Suppressor macrophage (primary cell): ENCODE data around the gene TTLL12.
A peak's percentile ranks its signal among the peaks of the same experiment; 100 is the strongest.
"Not testable (repeated sequence)": the region's sequence is repeated elsewhere in the genome, so short reads cannot be mapped to it uniquely, and the experiment has no call there.

Experiments
- DNase-seq, 4 experiments: peaks; one replicate each; pipeline ENCODE4 v3.0.0-alpha.2; 2020 to 2022

The TTLL12 gene

DNA sequence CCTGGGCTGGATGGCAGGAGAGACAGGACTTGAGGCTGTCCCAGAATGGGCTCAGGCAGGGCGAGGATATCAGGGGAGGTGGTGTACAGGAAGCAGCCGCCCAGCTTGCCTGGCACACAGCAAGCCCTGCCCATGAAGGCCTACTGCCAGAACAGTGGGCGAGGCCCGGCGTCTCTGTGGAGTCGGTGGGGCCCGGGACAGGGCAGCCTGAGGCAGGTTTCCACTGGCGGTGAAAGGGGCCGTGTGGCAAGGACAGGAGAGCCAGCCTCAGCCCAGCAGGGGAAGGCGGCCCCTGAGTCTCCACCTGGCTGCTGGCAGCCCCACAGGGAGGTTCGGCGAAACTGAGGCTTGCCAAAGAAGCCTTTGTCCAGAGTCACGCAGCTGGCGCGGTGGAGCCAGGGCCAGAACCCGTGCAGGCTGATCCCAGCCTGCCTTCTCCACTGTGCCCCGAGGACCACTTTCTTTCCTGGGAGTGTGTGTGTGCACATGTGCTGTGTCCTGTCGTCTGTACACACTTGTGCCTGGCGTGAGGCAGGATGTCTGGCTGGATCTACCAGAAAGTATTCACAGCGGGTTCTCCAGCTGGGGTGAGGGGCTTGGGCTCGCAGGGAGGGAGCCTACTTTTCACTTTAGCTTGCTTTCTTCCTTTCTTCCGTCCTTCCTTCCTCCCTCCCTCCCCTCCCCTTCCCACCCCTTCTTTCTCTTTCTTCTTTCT, 34.4 kb downstream of the TTLL12 start:
- peak; percentile 48 to 85 (median 76) for DNase-seq

DNA sequence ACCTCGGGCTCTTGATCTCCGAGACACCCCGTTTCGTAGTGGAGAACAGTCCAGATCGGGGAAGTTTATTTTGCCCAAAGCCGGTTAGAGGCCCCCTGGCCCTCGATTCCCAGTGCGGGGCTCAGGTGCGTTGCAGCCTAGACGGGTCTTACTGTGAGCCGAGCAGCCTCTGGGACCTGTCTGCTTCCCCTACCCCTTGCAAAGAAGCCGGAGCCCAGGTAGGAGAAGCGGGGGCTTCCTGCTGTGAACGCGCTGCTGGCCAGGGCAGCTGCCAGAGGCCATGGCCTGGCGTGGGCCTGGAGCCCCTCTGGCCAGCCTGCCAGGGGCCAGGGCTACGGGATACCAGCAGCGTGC, 35.0 kb downstream of the TTLL12 start:
- no peak for DNase-seq

DNA sequence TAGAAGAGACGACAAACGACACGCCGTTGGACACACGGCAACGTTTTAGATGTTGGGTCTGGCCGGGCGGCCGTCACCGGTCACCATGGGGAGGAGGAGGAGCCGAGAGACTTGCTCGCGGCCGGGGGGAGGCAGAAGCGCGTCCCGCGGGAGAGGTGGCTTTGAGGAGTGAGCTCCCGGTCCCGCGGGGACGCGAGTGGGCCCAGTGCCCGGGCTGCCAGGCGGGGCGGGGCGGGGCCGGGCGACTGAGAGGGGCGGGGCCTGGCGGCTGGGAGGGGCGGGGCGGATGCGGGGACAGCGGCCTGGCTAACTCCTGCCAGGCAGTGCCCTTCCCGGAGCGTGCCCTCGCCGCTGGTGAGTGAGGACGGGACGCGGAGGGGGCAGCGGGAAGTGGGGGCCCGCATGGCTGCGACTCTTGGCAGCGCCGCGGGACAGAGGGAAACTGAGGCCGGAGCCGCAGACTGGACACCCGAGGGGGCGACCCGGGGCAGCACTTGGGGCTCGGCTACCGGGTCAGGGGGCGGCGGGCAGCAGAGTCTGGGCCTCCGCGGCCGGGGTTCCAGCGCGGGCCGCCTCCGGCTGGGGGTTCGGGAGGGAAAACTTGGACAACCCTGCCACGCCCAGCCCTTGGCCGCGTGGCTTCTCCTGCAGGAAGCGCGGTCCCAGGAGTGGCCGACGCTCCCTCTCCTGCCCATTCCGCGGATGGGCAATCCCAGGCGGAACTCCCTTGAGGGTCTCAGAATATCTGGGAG, 35.5 kb downstream of the TTLL12 start, which contains the start of gene TSPO:
TSS of gene TSPO (plus strand) at position 309 of the 752 bp plus-strand sequence. CDS start 7,680 bp downstream, outside the sequence.
- DNase-seq: peak; percentile 56 to 89 (median 78)

DNA sequence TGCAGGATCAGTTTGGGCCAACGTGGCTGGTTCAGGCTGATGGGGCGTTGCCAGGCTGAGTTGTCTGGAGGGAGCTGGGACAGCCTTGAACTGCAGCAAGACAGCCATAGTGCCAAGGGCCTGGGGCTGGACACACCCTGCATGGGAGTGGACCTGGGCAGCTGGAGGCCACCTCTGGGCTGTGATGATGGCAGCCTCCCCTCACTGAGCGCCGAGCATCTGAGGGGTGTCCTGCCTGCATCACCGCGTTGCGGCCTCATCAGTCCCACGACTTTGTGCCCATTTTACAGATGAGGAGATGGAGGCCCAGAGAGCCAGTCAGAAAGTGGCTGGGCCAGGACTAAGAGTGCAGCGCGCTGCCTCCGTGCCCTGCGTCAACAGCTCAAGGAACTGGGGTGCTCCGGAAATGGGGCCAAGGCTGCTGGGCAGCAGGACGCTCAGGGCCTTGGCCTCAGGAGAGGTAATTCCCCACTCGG, 36.2 kb downstream of the TTLL12 start:
- DNase-seq: no peak

DNA sequence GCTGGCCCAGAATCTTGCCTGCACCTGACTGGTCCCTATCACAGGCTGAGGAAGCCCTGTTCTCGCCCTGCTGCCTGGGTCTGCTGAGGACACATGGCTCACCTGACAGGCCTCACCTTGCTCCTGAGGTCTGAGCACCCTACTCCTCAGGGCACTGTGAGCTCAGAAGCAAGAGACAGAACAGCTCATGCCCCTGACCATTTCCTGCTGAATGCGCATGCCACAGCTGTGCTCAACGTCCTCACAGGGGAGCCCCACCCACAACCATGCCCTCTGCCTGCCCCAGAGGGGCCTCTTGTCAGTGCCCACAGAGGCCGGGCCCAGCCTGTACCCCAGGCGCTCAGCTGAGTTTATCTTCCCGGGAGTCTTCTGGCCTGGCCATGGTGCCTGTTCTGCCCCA, 38.4 kb downstream of the TTLL12 start:
- peak; percentile 21 to 61 (median 46) for DNase-seq

DNA sequence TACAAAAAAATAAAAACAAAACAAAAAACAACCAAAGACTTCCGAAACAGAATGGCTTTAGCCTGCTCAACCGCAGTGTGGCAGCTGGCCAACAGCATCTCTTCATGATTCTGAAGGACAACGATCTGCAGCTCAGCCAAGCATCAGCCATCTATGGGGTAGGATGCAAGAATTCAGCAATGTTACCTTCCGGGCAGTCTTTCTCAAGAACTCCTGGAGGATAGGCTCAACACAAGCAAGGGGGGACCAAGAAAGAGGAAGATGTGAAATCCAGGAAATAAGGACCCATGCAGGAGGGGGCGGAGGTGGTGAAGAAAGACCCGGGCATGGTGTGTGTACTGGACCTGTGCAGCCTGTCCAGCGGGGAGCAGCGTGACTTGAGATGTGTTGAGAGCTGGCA, 39.1 kb downstream of the TTLL12 start:
- peak; percentile 67 to 85 (median 82) for DNase-seq

DNA sequence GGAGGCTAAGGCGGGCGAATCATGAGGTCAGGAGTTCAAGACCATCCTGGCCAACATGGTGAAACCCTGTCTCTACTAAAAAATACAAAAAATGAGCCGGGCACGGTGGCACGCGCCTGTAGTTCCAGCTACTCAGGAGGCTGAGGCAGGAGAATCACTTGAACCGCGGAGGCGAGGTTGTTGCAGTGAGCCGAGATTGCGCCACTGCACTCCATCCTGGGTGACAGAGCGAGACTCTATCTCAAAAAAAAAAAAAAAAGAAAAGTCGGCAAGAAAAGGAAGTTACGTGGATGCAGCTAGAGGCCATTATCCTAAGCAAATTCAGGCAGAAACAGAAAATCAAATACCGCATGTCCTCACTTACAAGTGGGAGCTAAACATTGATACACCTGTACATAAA, 40.6 kb downstream of the TTLL12 start:
- DNase-seq: peak; percentile 64 to 80 (median 79)

DNA sequence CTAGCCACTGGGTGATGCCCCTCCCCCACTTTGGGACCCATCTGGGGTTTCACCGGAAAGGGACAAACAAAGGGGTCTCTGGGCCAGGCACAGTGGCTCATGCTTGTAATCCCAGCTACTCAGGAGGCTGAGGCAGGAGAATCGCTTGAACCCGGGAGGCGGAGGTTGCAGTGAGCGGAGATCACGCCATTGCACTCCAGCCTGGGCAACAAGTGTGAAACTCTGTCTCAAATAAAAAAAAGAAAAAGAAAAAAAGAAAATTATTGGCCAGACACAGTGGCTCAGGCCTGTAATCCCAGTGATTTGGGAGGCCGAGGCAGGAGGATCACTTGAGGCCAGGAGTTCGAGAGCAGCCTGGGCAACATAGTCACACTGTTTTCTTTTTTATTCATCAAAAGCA, 41.6 kb downstream of the TTLL12 start:
- not testable (repeated sequence) for DNase-seq

DNA sequence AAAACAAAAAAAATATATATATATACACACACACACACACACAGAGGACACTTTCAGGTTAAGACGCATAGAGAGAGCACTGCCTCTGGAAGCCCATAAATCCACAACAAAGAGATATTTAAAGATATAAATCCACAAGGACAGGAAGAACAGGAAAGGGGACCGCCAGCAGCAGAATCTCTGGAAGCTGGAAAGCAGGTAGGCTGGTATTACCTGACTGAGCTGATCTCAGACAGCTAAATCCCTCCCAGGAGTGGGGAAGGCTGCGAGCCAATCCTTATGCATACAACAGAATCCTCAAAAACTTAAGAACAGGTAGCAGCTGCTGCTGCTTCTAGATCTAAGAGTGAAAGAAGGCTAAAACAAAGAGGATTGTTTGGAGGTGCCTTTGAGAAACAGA, 42.0 kb downstream of the TTLL12 start:
- no peak for DNase-seq

DNA sequence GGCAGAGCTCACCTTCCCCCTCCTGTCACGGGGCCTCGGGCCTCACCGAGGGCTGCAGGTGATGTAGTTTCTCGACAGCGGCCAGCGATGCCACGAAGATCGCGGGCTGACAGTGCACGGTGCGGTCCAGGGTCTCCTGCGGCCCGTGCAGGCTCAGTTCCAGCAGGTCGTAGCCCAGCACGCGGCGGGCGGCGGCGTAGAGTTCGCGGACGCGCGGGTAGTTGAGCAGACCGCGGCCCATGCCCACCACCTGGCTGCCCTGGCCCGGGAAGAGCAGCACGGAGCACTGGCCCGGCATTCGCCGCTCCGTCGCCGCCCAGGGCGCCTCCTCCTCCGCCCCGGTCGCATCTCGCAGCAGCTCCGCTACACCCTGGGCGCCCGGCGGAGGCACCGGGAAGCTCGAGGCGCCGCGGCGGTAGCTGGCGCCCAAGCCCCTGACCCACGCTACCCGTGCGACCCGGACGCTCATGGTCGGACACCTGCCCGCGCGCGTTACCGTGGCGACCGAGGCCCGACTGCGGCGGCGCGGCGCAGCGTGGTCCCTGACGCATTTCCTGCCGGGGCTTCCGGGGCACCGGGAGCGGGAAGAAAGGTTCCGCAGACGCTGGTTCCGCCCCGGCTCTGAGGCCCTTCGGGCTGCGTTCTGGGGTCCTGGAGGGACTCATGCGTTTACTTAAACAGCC, 43.9 kb downstream of the TTLL12 start, which contains the start of gene MCAT:
TSS of gene MCAT (minus strand) at position 519 of the 683 bp plus-strand sequence. CDS start at position 469, 50 bp downstream.
- DNase-seq: peak; percentile 82 to 94 (median 87)

DNA sequence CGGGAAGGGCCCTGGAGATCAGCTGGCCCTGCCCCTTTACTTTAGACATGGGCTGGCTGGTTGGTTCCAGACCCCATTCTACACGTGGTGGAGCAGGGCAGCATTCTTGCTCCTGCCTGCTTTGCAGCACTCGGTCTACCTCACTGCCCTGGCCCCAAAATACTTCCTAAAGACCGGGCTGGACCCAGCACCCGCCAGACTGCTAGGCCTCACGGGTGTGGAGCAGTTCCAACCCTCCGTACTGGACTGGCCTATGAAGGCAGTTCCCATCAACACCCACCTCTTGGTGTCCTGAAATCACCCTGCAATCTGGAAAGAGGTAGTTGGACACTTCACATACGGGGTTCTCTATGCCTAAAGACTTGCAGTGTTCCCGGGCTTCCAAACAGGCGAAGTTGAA, 50.1 kb downstream of the TTLL12 start:
- peak in 2 of 4 experiments; percentile 29 to 44 for DNase-seq

DNA sequence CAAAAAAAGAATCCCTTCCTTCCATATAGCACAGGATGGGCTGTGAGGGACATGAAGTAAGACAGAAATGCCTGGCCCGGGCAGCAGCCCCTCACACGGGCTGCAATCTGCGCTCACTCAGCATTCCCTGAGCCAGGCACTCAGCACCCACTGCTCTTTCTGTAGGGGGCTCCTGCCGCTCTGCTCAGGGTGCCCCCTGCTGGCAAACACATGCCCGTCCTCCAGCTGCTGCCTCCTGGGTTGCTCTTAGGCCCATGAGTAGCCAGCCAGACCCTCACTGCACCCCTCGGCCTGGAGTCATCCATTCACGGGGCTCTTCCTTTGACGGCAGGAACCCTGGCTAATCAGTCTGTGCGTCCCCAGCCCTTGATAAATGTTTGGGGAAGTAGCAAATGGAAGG, 50.7 kb downstream of the TTLL12 start:
- peak; percentile 34 to 67 (median 52) for DNase-seq

DNA sequence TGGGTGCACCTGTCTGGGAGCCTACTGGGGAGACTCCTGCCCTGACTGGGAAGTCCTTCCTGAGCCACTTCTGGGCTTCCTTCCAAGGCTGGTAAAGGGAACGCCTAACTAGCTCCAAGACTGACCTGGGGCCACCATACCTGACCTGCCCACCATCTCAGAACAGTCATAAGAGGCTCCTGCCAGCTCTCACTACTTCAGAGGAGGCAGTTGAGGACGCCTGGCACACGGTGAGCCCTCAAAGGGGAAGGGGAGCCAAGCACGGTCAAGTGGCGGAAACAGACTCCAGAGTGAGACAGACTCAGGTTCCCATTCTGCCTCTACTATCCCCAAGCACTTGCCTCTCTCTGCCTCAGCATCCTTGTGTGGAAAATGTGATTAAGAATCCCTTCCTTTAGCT, 51.4 kb downstream of the TTLL12 start:
- DNase-seq: no peak

DNA sequence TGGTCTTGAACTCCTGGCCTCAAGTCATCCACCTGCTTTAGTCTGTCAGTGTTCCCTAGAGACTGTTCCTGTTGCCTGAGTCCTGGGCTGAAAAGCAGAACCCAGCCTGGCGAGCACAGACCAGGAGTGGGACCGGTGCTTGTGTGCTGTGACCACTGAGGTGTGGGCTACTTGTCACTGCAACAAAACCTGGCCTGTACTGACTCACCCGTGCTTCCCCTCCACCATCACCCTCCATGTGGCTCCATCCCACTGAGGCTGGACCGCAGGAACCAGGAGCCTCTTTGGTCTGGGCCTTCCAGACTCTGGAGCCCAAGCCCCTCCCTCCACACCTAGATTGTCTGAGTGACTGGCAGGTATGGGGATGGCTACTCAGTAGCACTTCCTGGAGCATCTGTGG, 52.4 kb downstream of the TTLL12 start:
- no peak for DNase-seq

DNA sequence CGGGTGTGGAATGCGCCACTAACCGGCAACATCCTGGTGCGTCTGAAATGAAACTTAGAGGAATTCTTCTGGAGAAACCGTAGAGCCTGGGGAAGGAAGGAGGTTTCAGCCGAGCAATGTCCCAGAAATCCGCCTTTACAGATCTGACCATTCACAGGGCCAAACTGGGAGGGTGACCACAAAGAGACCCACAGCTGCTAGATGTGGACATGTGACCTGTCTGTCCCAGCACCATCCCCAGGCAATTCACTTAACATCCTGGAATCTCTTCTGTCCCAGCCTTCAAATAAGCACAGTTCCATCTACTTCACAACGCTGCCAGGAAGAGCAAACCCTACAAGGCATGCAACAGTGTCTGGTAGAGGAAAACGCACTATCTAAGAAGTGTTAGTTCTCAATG, 53.5 kb downstream of the TTLL12 start:
- DNase-seq: no peak

DNA sequence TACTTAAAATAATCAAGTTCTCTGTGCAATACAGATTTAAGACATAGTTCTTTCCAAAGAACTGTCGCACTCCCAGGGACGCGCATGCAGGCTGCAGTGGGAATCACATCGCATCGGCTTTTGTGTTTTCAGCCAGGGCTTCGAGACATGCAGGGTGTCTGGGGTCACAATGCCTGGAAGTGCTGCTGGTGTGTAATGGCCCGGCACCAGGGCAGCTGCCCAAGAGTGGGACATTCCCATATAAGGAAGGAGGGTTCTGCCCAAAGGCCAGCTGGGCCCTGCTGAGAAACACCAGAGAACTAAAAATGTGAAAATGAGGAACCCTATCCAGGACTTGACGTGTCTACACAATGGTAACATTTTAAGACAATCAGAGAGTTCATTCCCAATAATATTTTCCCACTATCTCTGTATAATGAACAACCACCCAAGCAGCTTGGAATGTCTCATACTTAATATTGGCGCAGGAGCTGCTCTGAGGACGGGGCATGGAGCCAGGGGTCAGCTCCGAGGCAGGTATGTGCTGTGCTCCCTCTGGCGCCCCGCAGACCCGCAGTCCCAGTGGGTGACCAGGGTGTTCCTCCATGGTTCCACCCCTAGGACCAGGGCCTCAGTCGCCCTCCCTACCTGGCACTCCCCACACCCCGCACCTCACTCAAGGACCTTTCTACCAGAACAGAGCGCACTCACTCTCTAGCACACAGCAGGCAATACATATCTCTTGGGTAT, 55.0 kb downstream of the TTLL12 start:
- peak in 2 of 4 experiments; percentile 22 to 41 for DNase-seq

DNA sequence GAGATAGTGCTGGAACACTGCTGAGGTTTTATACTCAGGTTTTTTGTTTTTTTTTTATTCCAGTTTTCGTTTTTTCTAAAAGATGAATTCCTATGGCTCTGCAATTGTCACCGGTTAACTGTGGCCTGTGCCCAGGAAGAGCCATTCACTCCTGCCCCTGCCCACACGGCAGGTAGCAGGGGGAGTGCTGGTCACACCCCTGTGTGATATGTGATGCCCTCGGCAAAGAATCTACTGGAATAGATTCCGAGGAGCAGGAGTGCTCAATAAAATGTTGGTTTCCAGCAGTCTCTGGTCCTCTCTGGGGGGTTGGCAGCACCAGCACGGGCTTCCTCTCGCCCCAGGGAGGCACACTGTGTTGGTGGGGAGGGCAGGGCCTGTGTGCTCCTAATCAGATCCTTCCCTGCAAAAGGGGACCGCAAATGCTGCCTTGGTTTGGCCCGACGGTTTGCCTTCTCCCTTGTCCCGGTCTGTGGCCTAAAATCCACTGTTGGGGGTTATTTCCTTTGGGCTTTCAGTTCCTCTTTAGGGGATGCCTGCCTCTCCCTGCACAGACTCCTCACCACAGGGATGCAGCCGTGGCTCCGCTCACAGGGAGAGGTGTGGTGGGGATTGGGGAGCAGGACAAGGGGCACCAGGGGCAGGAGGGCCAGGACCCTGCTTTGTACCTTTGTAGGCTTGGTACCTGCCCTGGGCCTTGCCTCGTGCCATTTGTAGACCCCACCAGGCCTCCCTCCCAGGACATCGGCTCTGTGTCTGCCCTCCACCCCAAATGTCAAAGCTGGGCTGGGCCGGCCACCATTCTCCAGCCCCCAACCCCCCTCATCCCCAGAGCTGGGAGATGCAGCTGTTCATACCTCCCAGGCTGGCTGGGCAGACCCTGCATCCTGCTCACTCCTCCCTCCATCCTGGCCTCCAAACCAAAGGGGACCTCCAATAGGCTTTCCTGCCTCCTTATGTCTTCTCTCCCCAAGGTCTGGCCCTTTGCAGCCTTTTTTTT, 57.2 kb downstream of the TTLL12 start:
- DNase-seq: peak; percentile 44 to 65 (median 60)

DNA sequence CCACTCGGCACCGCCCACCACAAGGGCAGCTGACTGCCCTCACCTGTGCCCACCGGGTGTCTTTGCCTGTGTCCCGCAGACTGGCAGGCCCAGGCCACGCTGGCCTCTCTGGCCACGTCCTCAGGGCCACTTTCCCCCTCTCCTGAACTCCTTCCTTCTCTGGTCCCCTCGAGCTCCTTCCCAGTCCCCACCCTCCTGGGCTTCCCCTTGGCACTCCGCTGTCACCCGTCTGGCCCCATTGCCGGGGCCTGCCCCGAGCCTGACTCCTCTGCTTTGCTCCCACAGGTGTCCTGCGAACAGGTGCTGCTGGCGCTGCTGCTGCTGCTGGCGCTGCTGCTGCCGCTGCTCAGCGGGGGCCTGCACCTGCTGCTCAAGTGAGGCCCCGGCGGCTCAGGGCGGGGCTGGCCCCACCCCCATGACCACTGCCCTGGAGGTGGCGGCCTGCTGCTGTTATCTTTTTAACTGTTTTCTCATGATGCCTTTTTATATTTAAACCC, 58.0 kb downstream of the TTLL12 start:
- DNase-seq: no peak

DNA sequence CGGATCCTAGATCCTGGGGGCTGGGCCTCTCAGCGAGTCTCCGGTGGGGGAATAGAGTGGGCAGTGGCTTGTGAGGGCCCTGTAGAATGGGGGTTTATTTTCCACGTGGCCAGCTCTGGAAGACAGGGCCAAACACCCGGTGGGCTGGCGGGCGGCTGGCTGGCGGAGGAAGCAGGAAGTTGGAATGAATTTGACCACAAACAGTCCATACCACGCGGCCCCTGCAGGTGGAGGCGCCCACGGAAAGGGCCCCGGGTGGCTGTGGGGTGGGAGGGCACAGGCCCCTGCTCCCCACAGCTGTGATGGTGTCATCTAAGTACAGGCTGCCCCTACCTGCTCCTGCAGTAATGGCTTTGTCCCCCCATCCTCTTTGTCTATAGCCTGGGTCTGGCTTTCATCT, 58.8 kb downstream of the TTLL12 start:
- DNase-seq: peak in 1 of 4 experiments; percentile 29

DNA sequence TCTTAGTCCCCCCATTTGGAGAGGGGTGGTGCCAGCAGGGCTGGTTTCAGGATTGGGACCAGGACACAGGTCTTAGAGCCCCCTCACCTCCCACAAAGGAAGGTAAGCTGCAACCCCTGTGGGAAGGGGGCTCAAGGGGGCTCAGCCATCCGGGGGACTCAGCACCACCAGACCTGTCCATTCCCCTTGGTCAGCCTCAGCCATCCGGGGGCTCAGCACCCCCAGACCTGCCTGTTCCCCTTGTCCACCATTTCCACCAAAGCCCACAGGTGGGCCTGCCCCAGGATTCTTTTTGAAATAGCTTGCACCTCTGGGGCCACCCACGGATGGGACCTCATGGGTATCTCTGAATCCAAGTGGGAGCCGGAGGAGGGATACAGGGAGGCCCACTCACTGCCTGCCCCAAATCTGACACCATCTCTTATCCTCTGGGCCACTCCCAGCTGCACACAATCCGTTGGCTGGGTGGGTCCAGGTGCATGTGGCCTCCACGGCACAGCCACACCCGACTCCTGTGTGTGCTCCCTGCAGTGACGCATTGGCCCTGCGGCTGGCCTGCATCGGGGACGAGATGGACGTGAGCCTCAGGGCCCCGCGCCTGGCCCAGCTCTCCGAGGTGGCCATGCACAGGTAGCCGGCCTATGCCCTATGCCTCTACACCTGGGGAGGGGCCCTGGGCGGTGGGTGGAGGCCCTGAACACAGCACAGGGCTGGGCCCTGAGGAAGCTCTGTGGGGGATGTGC, 59.6 kb downstream of the TTLL12 start:
- DNase-seq: no peak
